ENCODE data around the gene FOXL2. TPM values are rescaled to one million over a fixed set of nuclear protein-coding genes. Genes with fewer than 3 reads are reported as not detected.

Gene FOXL2
- total RNA-seq, 1 experiment from 2014 or later: not detected

- no peaks in the 10 kb centered on the region for H3K79me2 ChIP-seq (ENCODE audit: low read length)
- H2AFZ ChIP-seq (ENCODE audit: low read length): no peak overlapping the region
- H3K9me2 ChIP-seq (replicated peaks; ENCODE audit: insufficient read depth, low read length): no peaks in the 10 kb centered on the region
- H3K36me3 ChIP-seq (ENCODE audit: insufficient read depth, low read length): no peaks in the 10 kb centered on the region
- no peak overlapping the region for H3K9ac ChIP-seq (ENCODE audit: low read length)
- no peak overlapping the region for H3K4me2 ChIP-seq (ENCODE audit: low read depth, low read length, poor library complexity, severe bottlenecking)
- H3K27ac ChIP-seq (ENCODE audit: low read length): no peak overlapping the region
- no peak for DNase-seq
- no peaks in the 10 kb centered on the region for H3K9me3 ChIP-seq (ENCODE audit: low read length)
- no peaks in the 10 kb centered on the region for H4K20me1 ChIP-seq (ENCODE audit: insufficient read depth, low read depth, low read length)
- no peaks in the 10 kb centered on the region for H3K4me1 ChIP-seq (ENCODE audit: low read length)
- no peak overlapping the region for H3K4me3 ChIP-seq (ENCODE audit: low read length)
- no peaks in the 10 kb centered on the region for H3K27me3 ChIP-seq (ENCODE audit: low read length)
Observed at GRCh38 chr3:138972941-138973340, 26.0 kb upstream of the FOXL2 start.

DNA sequence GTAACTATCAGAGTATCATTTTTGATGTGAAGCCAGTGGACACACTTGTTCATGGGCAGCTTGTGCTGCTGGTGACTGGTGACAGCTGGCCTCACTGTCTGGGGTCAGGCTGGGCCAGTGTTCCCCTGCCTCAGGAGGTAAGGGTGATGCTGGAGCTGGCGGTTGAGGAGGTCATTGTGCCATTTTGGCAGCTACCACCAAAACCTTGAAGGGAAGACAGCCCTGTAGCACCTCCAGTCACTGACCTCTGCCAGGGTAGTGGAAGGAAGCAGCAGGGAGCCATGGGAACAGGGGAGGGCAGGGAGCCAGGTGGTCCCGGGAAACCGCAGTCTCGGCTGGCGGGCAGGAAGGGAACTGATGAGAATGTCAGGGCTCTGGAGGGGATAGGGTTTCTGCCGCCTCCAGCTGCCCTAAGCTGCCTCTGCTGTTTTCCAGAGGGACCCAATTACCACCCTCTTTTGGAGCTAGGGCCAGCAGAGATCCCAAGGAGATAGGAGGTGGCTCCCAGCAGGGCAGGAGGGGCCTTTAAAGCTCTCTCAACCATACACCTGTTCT is 24.9 kb upstream of the FOXL2 start:
- no peaks in the 10 kb centered on the region for H3K4me1 ChIP-seq (ENCODE audit: low read length)
- H3K36me3 ChIP-seq (ENCODE audit: insufficient read depth, low read length): no peaks in the 10 kb centered on the region
- H4K20me1 ChIP-seq (ENCODE audit: insufficient read depth, low read depth, low read length): no peaks in the 10 kb centered on the region
- no peaks in the 10 kb centered on the region for H3K27me3 ChIP-seq (ENCODE audit: low read length)
- no peak overlapping the region for H3K27ac ChIP-seq (ENCODE audit: low read length)
- H3K9me2 ChIP-seq (replicated peaks; ENCODE audit: insufficient read depth, low read length): no peaks in the 10 kb centered on the region
- no peaks in the 10 kb centered on the region for H3K9me3 ChIP-seq (ENCODE audit: low read length)
- no peak overlapping the region for H3K4me2 ChIP-seq (ENCODE audit: low read depth, low read length, poor library complexity, severe bottlenecking)
- no peak overlapping the region for H3K4me3 ChIP-seq (ENCODE audit: low read length)
- no peak overlapping the region for H3K9ac ChIP-seq (ENCODE audit: low read length)
- no peak for DNase-seq
- H3K79me2 ChIP-seq (ENCODE audit: low read length): no peaks in the 10 kb centered on the region
- H2AFZ ChIP-seq (ENCODE audit: low read length): no peak overlapping the region

DNA sequence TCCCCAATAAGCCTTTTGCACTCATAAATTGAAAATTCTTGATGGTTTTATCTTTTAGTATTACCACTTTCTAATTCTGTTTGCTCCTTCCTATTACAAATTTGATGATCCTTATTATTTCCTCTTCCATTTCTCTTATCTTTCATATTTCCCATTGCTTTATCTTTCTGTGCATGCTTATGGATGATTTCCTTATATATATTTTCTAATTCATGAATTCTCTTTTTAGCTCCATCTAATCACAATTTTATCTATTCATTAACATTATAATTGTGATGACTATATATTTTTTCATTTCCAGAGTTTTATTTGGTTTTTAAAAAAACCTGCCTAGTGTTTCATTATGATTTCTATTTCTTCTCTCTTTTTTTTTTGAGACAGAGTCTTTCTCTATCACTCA is 18.0 kb upstream of the FOXL2 start:
- H3K9me3 ChIP-seq (ENCODE audit: low read length): no peaks in the 10 kb centered on the region
- H3K36me3 ChIP-seq (ENCODE audit: insufficient read depth, low read length): no peaks in the 10 kb centered on the region
- H3K27me3 ChIP-seq (ENCODE audit: low read length): no peaks in the 10 kb centered on the region
- no peak overlapping the region for H3K4me2 ChIP-seq (ENCODE audit: low read depth, low read length, poor library complexity, severe bottlenecking)
- H3K4me3 ChIP-seq (ENCODE audit: low read length): no peak overlapping the region
- H3K9me2 ChIP-seq (replicated peaks; ENCODE audit: insufficient read depth, low read length): no peaks in the 10 kb centered on the region
- no peak overlapping the region for H2AFZ ChIP-seq (ENCODE audit: low read length)
- H3K27ac ChIP-seq (ENCODE audit: low read length): no peak overlapping the region
- no peak overlapping the region for H3K9ac ChIP-seq (ENCODE audit: low read length)
- no peaks in the 10 kb centered on the region for H4K20me1 ChIP-seq (ENCODE audit: insufficient read depth, low read depth, low read length)
- no peak for DNase-seq
- no peaks in the 10 kb centered on the region for H3K4me1 ChIP-seq (ENCODE audit: low read length)
- no peaks in the 10 kb centered on the region for H3K79me2 ChIP-seq (ENCODE audit: low read length)

- Histone ChIP-seq H3K79me2 (ENCODE audit: low read length) (no peaks in the 10 kb centered on the region), H3K9me3 (ENCODE audit: low read length) (no peaks in the 10 kb centered on the region), H2AFZ (ENCODE audit: low read length) (no peak overlapping the region), H4K20me1 (ENCODE audit: insufficient read depth, low read depth, low read length) (no peaks in the 10 kb centered on the region), H3K36me3 (ENCODE audit: insufficient read depth, low read length) (no peaks in the 10 kb centered on the region), H3K9me2 (replicated peaks; ENCODE audit: insufficient read depth, low read length) (no peaks in the 10 kb centered on the region), H3K27ac (ENCODE audit: low read length) (no peak overlapping the region), H3K4me1 (ENCODE audit: low read length) (no peaks in the 10 kb centered on the region), H3K4me2 (ENCODE audit: low read depth, low read length, poor library complexity, severe bottlenecking) (no peak overlapping the region), H3K9ac (ENCODE audit: low read length) (no peak overlapping the region), H3K4me3 (ENCODE audit: low read length) (no peak overlapping the region), H3K27me3 (ENCODE audit: low read length) (no peaks in the 10 kb centered on the region)
- no peak for DNase-seq
Observed at GRCh38 chr3:138964264-138964663, 17.3 kb upstream of the FOXL2 start.

- Histone ChIP-seq H3K9me3 (ENCODE audit: low read length) (no peaks in the 10 kb centered on the region), H3K27ac (ENCODE audit: low read length) (no peak overlapping the region), H4K20me1 (ENCODE audit: insufficient read depth, low read depth, low read length) (no peaks in the 10 kb centered on the region), H3K9me2 (replicated peaks; ENCODE audit: insufficient read depth, low read length) (no peaks in the 10 kb centered on the region), H3K4me3 (ENCODE audit: low read length) (no peak overlapping the region), H3K4me2 (ENCODE audit: low read depth, low read length, poor library complexity, severe bottlenecking) (no peak overlapping the region), H3K27me3 (ENCODE audit: low read length) (no peaks in the 10 kb centered on the region), H2AFZ (ENCODE audit: low read length) (no peak overlapping the region), H3K4me1 (ENCODE audit: low read length) (no peaks in the 10 kb centered on the region), H3K36me3 (ENCODE audit: insufficient read depth, low read length) (no peaks in the 10 kb centered on the region), H3K9ac (ENCODE audit: low read length) (no peak overlapping the region), H3K79me2 (ENCODE audit: low read length) (no peaks in the 10 kb centered on the region)
- DNase-seq: no peak
Observed at GRCh38 chr3:138962854-138963560, 16.1 kb upstream of the FOXL2 start.

- no peaks in the 10 kb centered on the region for H3K27me3 ChIP-seq (ENCODE audit: low read length)
- H3K4me3 ChIP-seq (ENCODE audit: low read length): no peak overlapping the region
- no peak overlapping the region for H3K4me2 ChIP-seq (ENCODE audit: low read depth, low read length, poor library complexity, severe bottlenecking)
Observed at GRCh38 chr3:138960417-138960852, 13.5 kb upstream of the FOXL2 start.

GRCh38 chr3:138950701-138951100 is 3.8 kb upstream of the FOXL2 start:
- no peaks in the 10 kb centered on the region for H3K36me3 ChIP-seq (ENCODE audit: insufficient read depth, low read length)
- no peaks in the 10 kb centered on the region for H3K9me2 ChIP-seq (replicated peaks; ENCODE audit: insufficient read depth, low read length)
- no peaks in the 10 kb centered on the region for H3K4me1 ChIP-seq (ENCODE audit: low read length)
- no peaks in the 10 kb centered on the region for H3K9me3 ChIP-seq (ENCODE audit: low read length)
- H3K4me3 ChIP-seq (ENCODE audit: low read length): no peak overlapping the region
- no peak for DNase-seq
- H3K4me2 ChIP-seq (ENCODE audit: low read depth, low read length, poor library complexity, severe bottlenecking): no peak overlapping the region
- H3K27me3 ChIP-seq (ENCODE audit: low read length): no peaks in the 10 kb centered on the region
- H3K9ac ChIP-seq (ENCODE audit: low read length): no peak overlapping the region
- H4K20me1 ChIP-seq (ENCODE audit: insufficient read depth, low read depth, low read length): no peaks in the 10 kb centered on the region
- H3K27ac ChIP-seq (ENCODE audit: low read length): no peak overlapping the region
- H3K79me2 ChIP-seq (ENCODE audit: low read length): no peaks in the 10 kb centered on the region
- no peak overlapping the region for H2AFZ ChIP-seq (ENCODE audit: low read length)

More at GRCh38 chr3:138960417-138960852, 13.5 kb upstream of the FOXL2 start:
- H3K9ac ChIP-seq (ENCODE audit: low read length): no peak overlapping the region
- no peaks in the 10 kb centered on the region for H4K20me1 ChIP-seq (ENCODE audit: insufficient read depth, low read depth, low read length)
- H3K79me2 ChIP-seq (ENCODE audit: low read length): no peaks in the 10 kb centered on the region
- no peaks in the 10 kb centered on the region for H3K4me1 ChIP-seq (ENCODE audit: low read length)
- no peaks in the 10 kb centered on the region for H3K36me3 ChIP-seq (ENCODE audit: insufficient read depth, low read length)
- no peaks in the 10 kb centered on the region for H3K9me3 ChIP-seq (ENCODE audit: low read length)
- no peak overlapping the region for H3K27ac ChIP-seq (ENCODE audit: low read length)
- DNase-seq: no peak
- H3K9me2 ChIP-seq (replicated peaks; ENCODE audit: insufficient read depth, low read length): no peaks in the 10 kb centered on the region
- H2AFZ ChIP-seq (ENCODE audit: low read length): no peak overlapping the region

DNA sequence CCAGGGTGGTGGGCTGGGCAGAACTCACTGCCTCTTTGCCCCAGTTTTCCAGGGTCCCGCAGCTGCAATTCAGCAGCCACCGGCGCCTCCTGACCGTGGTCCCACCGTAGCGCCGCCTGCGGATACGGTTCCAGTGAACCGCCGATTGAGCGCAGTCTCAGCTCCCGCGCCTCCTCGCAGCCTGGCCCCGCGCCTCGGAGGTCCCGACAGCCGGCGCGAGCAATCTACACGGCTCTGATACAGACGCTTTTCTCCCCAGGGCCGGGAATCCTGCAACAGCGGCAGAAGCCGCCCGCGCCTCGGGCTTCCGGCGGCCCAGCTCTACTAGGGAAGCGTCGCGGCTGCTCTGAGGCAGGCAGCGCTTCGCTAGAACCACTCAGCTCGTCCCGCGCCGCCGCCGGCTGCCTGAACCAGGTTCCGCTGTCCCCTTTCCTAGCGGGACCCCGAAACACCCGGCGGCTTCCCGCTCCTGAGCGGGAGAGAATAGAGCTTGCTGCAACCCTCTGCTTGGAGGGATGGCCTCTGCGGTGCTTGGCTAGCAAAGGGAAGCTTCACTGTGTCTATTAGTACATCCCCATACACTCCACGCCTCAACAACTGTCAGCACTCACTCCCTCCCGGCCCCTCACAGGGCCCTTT is 3.2 kb upstream of the FOXL2 start:
- H3K27ac ChIP-seq (ENCODE audit: low read length): no peak overlapping the region
- H3K9ac ChIP-seq (ENCODE audit: low read length): no peak overlapping the region
- H3K4me2 ChIP-seq (ENCODE audit: low read depth, low read length, poor library complexity, severe bottlenecking): no peak overlapping the region
- H3K36me3 ChIP-seq (ENCODE audit: insufficient read depth, low read length): no peaks in the 10 kb centered on the region
- H3K4me3 ChIP-seq (ENCODE audit: low read length): no peak overlapping the region
- H4K20me1 ChIP-seq (ENCODE audit: insufficient read depth, low read depth, low read length): no peaks in the 10 kb centered on the region
- DNase-seq: no peak
- H3K9me2 ChIP-seq (replicated peaks; ENCODE audit: insufficient read depth, low read length): no peaks in the 10 kb centered on the region
- no peaks in the 10 kb centered on the region for H3K79me2 ChIP-seq (ENCODE audit: low read length)
- no peaks in the 10 kb centered on the region for H3K9me3 ChIP-seq (ENCODE audit: low read length)
- H3K27me3 ChIP-seq (ENCODE audit: low read length): no peaks in the 10 kb centered on the region
- no peak overlapping the region for H2AFZ ChIP-seq (ENCODE audit: low read length)
- H3K4me1 ChIP-seq (ENCODE audit: low read length): no peaks in the 10 kb centered on the region
